Measurements from ENCODE around the gene TRAPPC8. TPM values are rescaled to one million over a fixed set of nuclear protein-coding genes. Genes with fewer than 3 reads are reported as not detected.

Gene TRAPPC8
- total and polyA plus RNA-seq, 10 of the 15 experiments (the other 5 are each of a cell fraction or from before 2014, with no cell fraction given) = 13.0 to 75.4 (median 24.8) TPM

- TF ChIP-seq ZBTB11 (CRISPR knock-in tag; IDR thresholded peaks at IDR 0.05) (no peak), SUZ12 (IDR thresholded peaks at IDR 0.05; ENCODE audit: unreplicated experiment) (no peak), ZNF622 (IDR thresholded peaks at IDR 0.05) (no peak), CEBPZ (IDR thresholded peaks at IDR 0.05; ENCODE audit: low read depth, low read length) (no peak), EGR1 (IDR thresholded peaks at IDR 0.05; ENCODE audit: borderline replicate concordance in 1 of 2, low read depth in 2 of 2, low read length in 2 of 2) (no peak), HDAC2 (IDR thresholded peaks at IDR 0.05) (no peak)
These were observed 102.4 kb downstream of the TRAPPC8 start (continued) for GRCh38 chr18:31840499-31840898.
